Iris pigment epithelial cell (primary cell): ENCODE data around the gene KAZALD1.
A peak's percentile ranks its signal among the peaks of the same experiment; 100 is the strongest.
"Not testable (repeated sequence)": the region's sequence is repeated elsewhere in the genome, so short reads cannot be mapped to it uniquely, and the experiment has no call there.

Source experiments
- DNase-seq: peaks from one replicate; pipeline ENCODE4 v3.0.0-alpha.2; 2011; ENCODE audit warnings: low read depth

Gene KAZALD1

GRCh38 chr10:101030496-101031127 lies 31.2 kb upstream of the KAZALD1 start:
- DNase-seq = peak; percentile 26

- peak; percentile 94 for DNase-seq
Observed at GRCh38 chr10:101031128-101031795, 30.5 kb upstream of the KAZALD1 start, which contains the start of the genes PDZD7 and SFXN3. PDZD7 (minus strand) TSS chr10:101031129; CDS start chr10:101030219, 910 bp downstream. SFXN3 (plus strand) TSS chr10:101031234; CDS start chr10:101034695, 3,461 bp downstream.

GRCh38 chr10:101031796-101032636 lies 29.8 kb upstream of the KAZALD1 start:
- DNase-seq = peak; percentile 67

GRCh38 chr10:101032637-101033224 lies 29.1 kb upstream of the KAZALD1 start:
- peak; percentile 89 for DNase-seq

GRCh38 chr10:101033276-101033675 lies 28.5 kb upstream of the KAZALD1 start:
- DNase-seq = no peak

GRCh38 chr10:101034404-101034803 lies 27.4 kb upstream of the KAZALD1 start:
- not testable (repeated sequence) for DNase-seq

- DNase-seq = no peak
Observed at GRCh38 chr10:101035314-101035713, 26.5 kb upstream of the KAZALD1 start.

GRCh38 chr10:101035916-101036702 lies 25.7 kb upstream of the KAZALD1 start:
- no peak for DNase-seq

- DNase-seq = no peak
Observed at GRCh38 chr10:101036726-101037125, 25.1 kb upstream of the KAZALD1 start.

- no peak for DNase-seq
Observed at GRCh38 chr10:101038484-101038883, 23.3 kb upstream of the KAZALD1 start.

- DNase-seq = no peak
Observed at GRCh38 chr10:101040061-101040460, 21.7 kb upstream of the KAZALD1 start.

- DNase-seq = no peak
Observed at GRCh38 chr10:101040851-101041250, 20.9 kb upstream of the KAZALD1 start.

- peak; percentile 89 for DNase-seq
Observed at GRCh38 chr10:101041252-101041761, 20.5 kb upstream of the KAZALD1 start.

GRCh38 chr10:101042118-101042517 lies 19.7 kb upstream of the KAZALD1 start:
- no peak for DNase-seq

GRCh38 chr10:101042667-101043362 lies 19.0 kb upstream of the KAZALD1 start:
- peak; percentile 93 for DNase-seq

GRCh38 chr10:101043363-101043707 lies 18.5 kb upstream of the KAZALD1 start:
- DNase-seq = no peak

GRCh38 chr10:101044117-101044516 lies 17.7 kb upstream of the KAZALD1 start:
- no peak for DNase-seq

- DNase-seq = no peak
Observed at GRCh38 chr10:101046332-101047238, 15.2 kb upstream of the KAZALD1 start.

- DNase-seq = no peak
Observed at GRCh38 chr10:101047268-101047667, 14.5 kb upstream of the KAZALD1 start.
